Testis (tissue), 5 donors: ENCODE results near the gene DDOST. TPM values are rescaled to one million over a fixed set of nuclear protein-coding genes. Genes with fewer than 3 reads are reported as not detected.

Experiments used
- DNase-seq: peaks from one replicate; pipeline ENCODE4 v3.0.0-alpha.2; 2019
- H3K27ac ChIP-seq, 2 donors: fragments of 200-600 bp; sonication (generic); one replicate each; pipeline ENCODE4 v1.5.1; 2019
- H3K27me3 ChIP-seq: fragments of 200-600 bp; sonication (generic); one replicate; pipeline ENCODE4 v1.5.1; 2019
- H3K36me3 ChIP-seq: fragments of 200-600 bp; sonication (generic); one replicate; pipeline ENCODE4 v1.5.1; 2017; ENCODE audit warnings: low read depth; ENCODE audit errors: missing control alignments
- H3K4me1 ChIP-seq: fragments of 200-600 bp; sonication (generic); one replicate; pipeline ENCODE4 v1.5.1; 2019
- H3K4me3 ChIP-seq, 2 donors: fragments of 200-600 bp; sonication (generic); one replicate each; pipeline ENCODE4 v1.5.1; 2017 to 2019
- H3K9me3 ChIP-seq: fragments of 200-600 bp; sonication (generic); one replicate; pipeline ENCODE4 v1.5.1; 2017
- CTCF ChIP-seq, 3 experiments: fragments of 450-650 bp in 2 of 3; fragments of 200-600 bp in 1 of 3; sonication (generic) in 1 of 3; IDR thresholded peaks; one replicate each; pipeline ENCODE4 v1.5.1; 2016 to 2019; ENCODE audit warnings: antibody characterized with exemption in 3 of 3, mild to moderate bottlenecking in 2 of 3, moderate library complexity in 1 of 3
- POLR2A ChIP-seq: fragments of 450-650 bp; IDR thresholded peaks from one replicate; pipeline ENCODE4 v1.6.1; 2017; ENCODE audit warnings: antibody characterized with exemption, mild to moderate bottlenecking, moderate library complexity
- WGBS, 2 donors: methylation state at CpG; one replicate each; pipeline ENCODE4 v1.1.5; 2018; 5-methylcytosine and 5-hydroxymethylcytosine counted together
- intact Hi-C: fragments of 100-400 bp; cut with DNase I; formaldehyde crosslinking; loops from one replicate; pipeline ENCODE4 v1.15.1; 2023; ENCODE audit warnings: low total_unique reads
- long read RNA-seq, 2 donors: transcript quantifications; one replicate each; lab custom pipeline, GENCODE V29; 2026
- polyA plus RNA-seq: library from polyadenylated mRNA; stranded (reverse); fragments of 350-450 nt; fragmentation: Illumina TruSeq; extraction: RNeasy Lipid Tissue Mini Kit (QIAGEN cat#74804); gene quantifications from one replicate; pipeline ENCODE4 v1.2.3, GENCODE V29; 2014; ENCODE audit warnings: low read depth, low replicate concordance; ENCODE audit not compliant: insufficient read depth
- total RNA-seq, 2 donors: library from RNA; depleted of rRNA; stranded (reverse); fragments of >200 nt; gene quantifications; one replicate each; pipeline ENCODE4 v1.2.3, GENCODE V29; 2016

DDOST gene
- total RNA-seq (100 to 1,000 TPM; 207 to 275 TPM), polyA plus RNA-seq (237 TPM)
- long read RNA-seq, donor 1, transcript DDOST-202 (11 exons, 2,126 nt): major isoform, 142 of 214 reads
- long read RNA-seq, donor 1, transcript DDOST-205 (2 exons, 766 nt): minor isoform, 7 of 214 reads
- long read RNA-seq, donor 1, partial matches to known transcripts: 65 of 214 reads
- long read RNA-seq, donor 1, other reads (novel, unspliced or antisense): 0 of 214 reads
- long read RNA-seq, donor 2, transcript DDOST-202 (11 exons, 2,126 nt): major isoform, 75 of 84 reads
- long read RNA-seq, donor 2, partial matches to known transcripts: 7 of 84 reads
- long read RNA-seq, donor 2, other reads (novel, unspliced or antisense): 0 of 84 reads

GRCh38 chr1:20661207-20662109 lies at the start of gene DDOST:
Gene DDOST, minus strand, starts transcription at chr1:20661369. Its CDS starts 19 bp downstream, at chr1:20661350.
- peak within 1 kb of the TSS; percentile 74 to 89 for H3K27ac ChIP-seq
- peaks cover 15% of the 10 kb centered on the region for H3K4me1 ChIP-seq
- peak within 1 kb of the TSS; percentile 64 to 91 for H3K4me3 ChIP-seq
- H3K36me3 ChIP-seq: no peaks in the 10 kb centered on the region
- peak; percentile 17 to 45 (median 36) for TF ChIP-seq CTCF (IDR thresholded peaks at IDR 0.05)
- no peak for TF ChIP-seq POLR2A
- intact Hi-C loops: no loop called here
- no peaks in the 10 kb centered on the region for H3K27me3 ChIP-seq
- WGBS, 2 donors: 0 to 1% methylated on average over 20 to 48 of the region's 58 CpGs
- DNase-seq: peak; percentile 97
- H3K9me3 ChIP-seq: no peaks in the 10 kb centered on the region

GRCh38 chr1:20710469-20711284 lies 49.5 kb upstream of the DDOST start:
- 57 to 68% methylated on average over 14 to 18 of the region's 18 CpGs for WGBS, 2 donors
- no peak for DNase-seq
- no peaks in the 10 kb centered on the region for H3K36me3 ChIP-seq

GRCh38 chr1:20709868-20710267 lies 48.7 kb upstream of the DDOST start:
- no peaks in the 10 kb centered on the region for H3K27me3 ChIP-seq
- H3K36me3 ChIP-seq: no peaks in the 10 kb centered on the region
- 80 to 98% methylated on average over 1 to 3 of the region's 3 CpGs for WGBS, 2 donors
- TF ChIP-seq POLR2A (no peak), CTCF (IDR thresholded peaks at IDR 0.05) (no peak)
- no peak for DNase-seq
- H3K27ac ChIP-seq: no peak overlapping the region
- H3K4me3 ChIP-seq: no peak overlapping the region
- H3K4me1 ChIP-seq: no peaks in the 10 kb centered on the region
- no peaks in the 10 kb centered on the region for H3K9me3 ChIP-seq
- intact Hi-C loops: no loop called here

More at GRCh38 chr1:20710469-20711284, 49.5 kb upstream of the DDOST start:
- Histone ChIP-seq H3K9me3 (no peaks in the 10 kb centered on the region), H3K4me3 (no peak overlapping the region), H3K27me3 (no peaks in the 10 kb centered on the region), H3K27ac (no peak overlapping the region), H3K4me1 (no peaks in the 10 kb centered on the region)
- TF ChIP-seq CTCF (IDR thresholded peaks at IDR 0.05) (no peak), POLR2A (no peak)
- intact Hi-C loops: no loop called here

GRCh38 chr1:20708891-20709290 lies 47.7 kb upstream of the DDOST start:
- no peak for DNase-seq
- Histone ChIP-seq H3K4me1 (no peaks in the 10 kb centered on the region), H3K9me3 (no peaks in the 10 kb centered on the region), H3K36me3 (no peaks in the 10 kb centered on the region), H3K27ac (no peak overlapping the region), H3K4me3 (no peak overlapping the region), H3K27me3 (no peaks in the 10 kb centered on the region)
- TF ChIP-seq POLR2A: no peak
- no peak for TF ChIP-seq CTCF (IDR thresholded peaks at IDR 0.05)
- WGBS, 2 donors: 78% methylated on average over 5 of the region's 5 CpGs
- intact Hi-C loops: no loop called here
